HepG2 (cell line): ENCODE data around the gene NOX3. TPM values are rescaled to one million over a fixed set of nuclear protein-coding genes. Genes with fewer than 3 reads are reported as not detected.

Source experiments
- AHDC1 ChIP-seq: sonication (generic); formaldehyde crosslinking; IDR thresholded peaks from 2 replicates; pipeline ENCODE4 v1.5.1; 2020; ENCODE audit warnings: mild to moderate bottlenecking, missing genetic modification reagents, borderline replicate concordance
- CEBPB ChIP-seq: IDR thresholded peaks from 2 replicates; pipeline ENCODE4 v1.6.1; 2011; ENCODE audit warnings: low read depth, low read length, improper control_type of control experiment, borderline replicate concordance
- CEBPG ChIP-seq: IDR thresholded peaks from 2 replicates; pipeline ENCODE4 v1.6.1; 2016
- CHCHD3 ChIP-seq: sonication (generic); formaldehyde crosslinking; IDR thresholded peaks from 2 replicates; pipeline ENCODE4 v1.8.0; 2022; ENCODE audit warnings: mild to moderate bottlenecking, missing genetic modification reagents, moderate library complexity
- GMEB1 ChIP-seq: sonication (generic); formaldehyde crosslinking; IDR thresholded peaks from 2 replicates; pipeline ENCODE4 v1.5.1; 2020; ENCODE audit warnings: missing genetic modification reagents, mild to moderate bottlenecking, borderline replicate concordance
- KAT8 ChIP-seq: IDR thresholded peaks from 2 replicates; pipeline ENCODE4 v1.6.1; 2016; ENCODE audit warnings: missing genetic modification reagents, missing compliant biosample characterization
- MED1 ChIP-seq: sonication (generic); formaldehyde crosslinking; IDR thresholded peaks from 2 replicates; pipeline ENCODE4 v1.4.0; 2020; ENCODE audit warnings: missing genetic modification reagents
- MLXIP ChIP-seq: sonication (generic); formaldehyde crosslinking; IDR thresholded peaks from 2 replicates; pipeline ENCODE4 v1.9.0; 2021; ENCODE audit warnings: missing genetic modification reagents, borderline replicate concordance
- NR2C2 ChIP-seq: sonication (generic); formaldehyde crosslinking; IDR thresholded peaks from 2 replicates; pipeline ENCODE4 v1.4.0; 2020; ENCODE audit warnings: missing genetic modification reagents, mild to moderate bottlenecking, moderate library complexity, borderline replicate concordance
- POGK ChIP-seq: sonication (generic); formaldehyde crosslinking; conservative IDR thresholded peaks from 2 replicates; pipeline ENCODE4 v1.8.0; 2022; ENCODE audit warnings: mild to moderate bottlenecking, moderate library complexity, missing genetic modification reagents
- SRSF4 ChIP-seq: fragments of 200-400 bp; formaldehyde crosslinking; IDR thresholded peaks from one replicate; pipeline ENCODE4 v1.6.1; 2018; ENCODE audit warnings: mild to moderate bottlenecking, low read depth, low read length, moderate library complexity; ENCODE audit not compliant: poor library complexity, severe bottlenecking
- TCF7 ChIP-seq: sonication (generic); IDR thresholded peaks from 2 replicates; pipeline ENCODE4 v1.6.1; 2016; ENCODE audit warnings: antibody characterized with exemption, low read depth
- TEAD3 ChIP-seq: optimal IDR thresholded peaks from 2 replicates; pipeline ENCODE3; 2016; ENCODE audit warnings: borderline replicate concordance
- TGIF2 ChIP-seq: IDR thresholded peaks from 2 replicates; pipeline ENCODE4 v1.6.1; 2016; ENCODE audit warnings: control low read depth, missing compliant biosample characterization
- ZGPAT ChIP-seq: IDR thresholded peaks from 2 replicates; pipeline ENCODE4 v1.6.1; 2016; ENCODE audit warnings: mild to moderate bottlenecking
- ZMYM4 ChIP-seq: sonication (generic); formaldehyde crosslinking; IDR thresholded peaks from 2 replicates; pipeline ENCODE4 v1.8.1; 2023; ENCODE audit warnings: mild to moderate bottlenecking, missing genetic modification reagents
- ZNF12 ChIP-seq: sonication (generic); formaldehyde crosslinking; IDR thresholded peaks from 2 replicates; pipeline ENCODE4 v1.5.0; 2020; ENCODE audit warnings: missing genetic modification reagents
- polyA plus RNA-seq, 8 experiments: library from polyadenylated mRNA; depleted of rRNA in 3 of 8; stranded (reverse) in 7 of 8; unstranded in 1 of 8; fragments of >200 nt; fragmentation: Illumina TruSeq in 4 of 8; extraction: Trizol in 4 of 8; gene quantifications; 2 replicates each; pipeline versions ENCODE4 v1.2.1 to v1.2.3, GENCODE V29; 2011 to 2016; ENCODE audit warnings: low read depth in 4 of 8, missing spikeins in 1 of 8, mixed read lengths in 1 of 8; ENCODE audit not compliant: insufficient read depth in 1 of 8
- total RNA-seq, 5 experiments: library from RNA; depleted of rRNA; stranded (reverse); fragments of >200 nt; fragmentation: Illumina TruSeq; extraction: Trizol; gene quantifications; 2 replicates each; pipeline ENCODE4 v1.2.3, GENCODE V29; 2016; ENCODE audit warnings: low read depth in 1 of 5

The NOX3 gene
- total and polyA plus RNA-seq, 2 of the 13 experiments (the other 11 are each of a cell fraction or from before 2014, with no cell fraction given) = 0.09 to 0.18 TPM

- TF ChIP-seq POGK (CRISPR knock-in tag) (0 out of 2 replicates have a peak, but pooled peaks have one; percentile 30), TEAD3 (no peak), TCF7 (0 out of 2 replicates have a peak, but pooled peaks have one; percentile 28), ZNF12 (CRISPR knock-in tag) (0 out of 2 replicates have a peak, but pooled peaks have one; percentile 51), ZMYM4 (CRISPR knock-in tag) (peak; percentile 74), ZGPAT (CRISPR knock-in tag) (no peak), CHCHD3 (no peak), KAT8 (CRISPR knock-in tag) (no peak), SRSF4 (no peak), TGIF2 (peak; percentile 56; the same call in 1 of the 2 replicates), AHDC1 (CRISPR knock-in tag) (peak; percentile 44; the same call in 1 of the 2 replicates), MED1 (peak; percentile 65), MLXIP (CRISPR knock-in tag) (no peak), GMEB1 (CRISPR knock-in tag) (no peak), CEBPB (peak; percentile 87), NR2C2 (CRISPR knock-in tag) (peak; percentile 84), CEBPG (CRISPR knock-in tag) (peak; percentile 77)
These were observed 59.0 kb downstream of the NOX3 start (continued) for GRCh38 chr6:155396605-155397004.
